Activated B cell treated with CpG ODN at 0.5 μM for 24 hours (primary cell): ENCODE results near the gene TMEM183A. TPM values are rescaled to one million over a fixed set of nuclear protein-coding genes. Genes with fewer than 3 reads are reported as not detected.
A peak's percentile ranks its signal among the peaks of the same experiment; 100 is the strongest.

Experiments used
- ATAC-seq: fragments of 200-7000 bp; cut with Tn5 transposase; one replicate; pipeline ENCODE4 v1.10.0; 2021; ENCODE audit warnings: low read depth, mild to moderate bottlenecking, moderate library complexity
- CTCF ChIA-PET: fragments of 350-600 bp; sonication (Branson Sonifier 250); formaldehyde crosslinking; loops from one replicate; lab custom pipeline; 2021; ENCODE audit warnings: antibody characterized with exemption; lab: Charles Lee
- POLR2A ChIA-PET: fragments of 350-600 bp; sonication (Branson Sonifier 250); formaldehyde crosslinking; loops from one replicate; lab custom pipeline; 2021; ENCODE audit warnings: antibody characterized with exemption; lab: Charles Lee
- DNase-seq: peaks from one replicate; pipeline ENCODE4 v3.0.0; 2022
- H3K27ac Mint-ChIP-seq: one replicate; pipeline ENCODE4 v1.8.0; 2020; ENCODE audit warnings: mixed read lengths
- H3K27me3 Mint-ChIP-seq: one replicate; pipeline ENCODE4 v1.8.0; 2021; ENCODE audit warnings: mixed read lengths
- H3K36me3 Mint-ChIP-seq: one replicate; pipeline ENCODE4 v1.8.0; 2021; ENCODE audit warnings: low read depth, mixed read lengths
- H3K4me1 Mint-ChIP-seq: one replicate; pipeline ENCODE4 v1.8.0; 2021; ENCODE audit warnings: mixed read lengths
- H3K4me3 Mint-ChIP-seq: one replicate; pipeline ENCODE4 v1.8.0; 2020; ENCODE audit warnings: mild to moderate bottlenecking, mixed read lengths
- H3K9me3 Mint-ChIP-seq: one replicate; pipeline ENCODE4 v1.8.0; 2020; ENCODE audit warnings: mixed read lengths
- CTCF ChIP-seq: fragments of 200-600 bp; IDR thresholded peaks from one replicate; pipeline ENCODE4 v1.8.0; 2022; ENCODE audit warnings: antibody characterized with exemption, mild to moderate bottlenecking
- intact Hi-C: fragments of 100-400 bp; cut with micrococcal nuclease; formaldehyde crosslinking; loops from one replicate; pipeline ENCODE4 v1.15.1; 2024
- total RNA-seq: library from RNA; stranded (reverse); gene quantifications from 2 replicates; pipeline ENCODE4 v1.2.3, GENCODE V29; 2022

Gene TMEM183A
- total RNA-seq, 1 donor from 2014 or later, result 70.6 TPM

GRCh38 chr1:203025686-203026030 lies 18.5 kb downstream of the TMEM183A start:
- Mint-ChIP-seq H3K4me1 (peaks cover 16% of the 10 kb centered on the region), H3K9me3 (peaks cover 5% of the 10 kb centered on the region), H3K4me3 (peak overlapping the region; percentile 66), H3K27me3 (peaks cover 3% of the 10 kb centered on the region), H3K36me3 (peaks cover 43% of the 10 kb centered on the region), H3K27ac (peak overlapping the region; percentile 72)
- ATAC-seq (no peak), DNase-seq (no peak)
- intact Hi-C loops, result loop anchor here (1.0 to 10.0 kb wide), 5 partner anchors 18 to 881 kb away; partner anchors contain the start of genes ARL8A, CYB5R1, PPP1R12B and TMEM183A
- TF ChIP-seq CTCF, result no peak
- CTCF ChIA-PET, result interaction anchor here (0.9 to 1.0 kb wide), 2 partner anchors 13 to 14 kb away, joined by 3 to 4 read pairs; no protein-coding TSS in a partner anchor
- POLR2A ChIA-PET, result interaction anchor here (0.7 to 2.9 kb wide), 3 partner anchors 18 to 1487 kb away, joined by 4 to 15 read pairs (median 4); partner anchors contain the start of gene TMEM183A

- DNase-seq, result peak; percentile 87
- Mint-ChIP-seq H3K27me3 (peaks cover 3% of the 10 kb centered on the region), H3K4me3 (peak within 1 kb of the TSS; percentile 73), H3K9me3 (peaks cover 5% of the 10 kb centered on the region), H3K36me3 (peaks cover 38% of the 10 kb centered on the region), H3K4me1 (peaks cover 16% of the 10 kb centered on the region), H3K27ac (peak within 1 kb of the TSS; percentile 72)
- intact Hi-C loops, result loop anchor here (1.0 to 10.0 kb wide), 5 partner anchors 19 to 881 kb away; partner anchors contain the start of genes ARL8A, CYB5R1, PPP1R12B and TMEM183A
- peak; percentile 97 for ATAC-seq
- ChIA-PET POLR2A (interaction anchor here (0.7 to 2.9 kb wide), 3 partner anchors 19 to 1487 kb away, joined by 4 to 15 read pairs (median 4); partner anchors contain the start of gene TMEM183A), CTCF (interaction anchor here (1.0 kb wide), 1 partner anchor 14 kb away, joined by 4 read pairs; no protein-coding TSS in a partner anchor)
- TF ChIP-seq CTCF, result no peak
Observed at GRCh38 chr1:203026031-203026665, 19.0 kb downstream of the TMEM183A start, which contains the start of gene PPFIA4. Gene PPFIA4 (plus strand): TSS chr1:203026491. CDS start chr1:203039009, 12,518 bp downstream.

GRCh38 chr1:203026666-203027663 lies 19.8 kb downstream of the TMEM183A start:
- no peak for DNase-seq

GRCh38 chr1:203028067-203028783 lies 21.1 kb downstream of the TMEM183A start:
- Mint-ChIP-seq H3K4me1 (peaks cover 16% of the 10 kb centered on the region), H3K27me3 (peaks cover 3% of the 10 kb centered on the region), H3K27ac (no peak overlapping the region), H3K36me3 (peaks cover 22% of the 10 kb centered on the region), H3K9me3 (peaks cover 5% of the 10 kb centered on the region), H3K4me3 (no peak overlapping the region)
- ChIA-PET CTCF (no interaction called here), POLR2A (no interaction called here)
- TF ChIP-seq CTCF, result no peak
- DNase-seq (no peak), ATAC-seq (no peak)
- intact Hi-C loops, result loop anchor here (5.0 to 10.0 kb wide), 2 partner anchors 299 to 883 kb away; partner anchors contain the start of gene ARL8A

More at GRCh38 chr1:203026666-203027663, 19.8 kb downstream of the TMEM183A start:
- TF ChIP-seq CTCF, result no peak
- no peak overlapping the region for H3K27ac Mint-ChIP-seq
- H3K27me3 Mint-ChIP-seq, result peaks cover 3% of the 10 kb centered on the region
- intact Hi-C loops, result loop anchor here (1.0 to 10.0 kb wide), 5 partner anchors 20 to 882 kb away; partner anchors contain the start of genes ARL8A, CYB5R1, PPP1R12B and TMEM183A
- H3K9me3 Mint-ChIP-seq, result peaks cover 5% of the 10 kb centered on the region
- H3K4me3 Mint-ChIP-seq, result peak overlapping the region; percentile 73
- ChIA-PET CTCF (interaction anchor here (0.7 to 1.0 kb wide), 2 partner anchors 12 to 13 kb away, joined by 3 to 4 read pairs; no protein-coding TSS in a partner anchor), POLR2A (interaction anchor here (1.0 to 2.9 kb wide), 2 partner anchors 20 to 242 kb away, joined by 4 to 15 read pairs; partner anchors contain the start of gene TMEM183A)
- peak; percentile 27 for ATAC-seq
- peaks cover 30% of the 10 kb centered on the region for H3K36me3 Mint-ChIP-seq
- H3K4me1 Mint-ChIP-seq, result peaks cover 16% of the 10 kb centered on the region
